ENCODE data around the gene ZFC3H1. TPM values are rescaled to one million over a fixed set of nuclear protein-coding genes. Genes with fewer than 3 reads are reported as not detected.

The ZFC3H1 gene
- total and polyA plus RNA-seq, 2 of the 4 experiments (the other 2 are of a cell fraction) = 16.8 to 23.3 TPM

DNA sequence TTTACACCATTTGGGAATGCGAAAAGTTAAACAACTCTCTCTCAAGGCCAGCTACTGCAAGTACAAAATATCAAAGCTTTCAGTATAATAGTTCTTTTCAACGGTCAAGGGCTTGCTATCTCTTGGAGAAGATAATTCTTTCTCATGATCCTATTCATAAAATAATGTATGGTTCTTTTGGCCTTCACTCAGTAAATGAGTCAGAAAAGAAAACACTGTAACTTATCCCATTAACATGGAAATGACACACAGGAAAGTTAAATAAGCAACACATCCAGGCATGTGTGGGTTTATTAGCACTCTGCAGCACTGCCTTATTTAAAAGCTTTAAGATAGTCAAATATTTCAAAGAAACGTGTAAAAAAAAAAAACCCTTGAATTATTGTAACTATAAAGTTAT is 36.9 kb downstream of the ZFC3H1 start:
- no peak overlapping the region for H3K14ac ChIP-seq (replicated peaks; ENCODE audit: low read depth, low read length)
- no peak overlapping the region for H2BK5ac ChIP-seq (ENCODE audit: low read depth, low read length, poor library complexity, severe bottlenecking)
- H4K8ac ChIP-seq (ENCODE audit: low read depth in 2 of 2, low read length in 2 of 2) = no peak overlapping the region
- peaks cover 7 to 18% of the 10 kb centered on the region in 2 experiments for H3K79me1 ChIP-seq (ENCODE audit: low read depth in 1 of 2, low read length in 2 of 2)
- in situ Hi-C loops (cut with MboI; ENCODE audit: low sequenced_read_pairs) = no loop called here
- H3K36me3 ChIP-seq (ENCODE audit: control insufficient read depth, insufficient read depth, low read length) = peaks cover 44% of the 10 kb centered on the region
- no peak overlapping the region for H3K56ac ChIP-seq (ENCODE audit: extremely low read depth, insufficient read depth, low read length)
- dilution Hi-C loops (cut with HindIII; ENCODE audit: low sequenced_read_pairs, unreplicated experiment) = no loop called here
- H3K4me1 ChIP-seq (ENCODE audit: control insufficient read depth, insufficient read depth, low read length) = peaks cover 2% of the 10 kb centered on the region; the same call in 1 of the 2 replicates
- H3K18ac ChIP-seq (ENCODE audit: low read depth, low read length) = no peak overlapping the region
- no peak overlapping the region for H2BK120ac ChIP-seq (ENCODE audit: low read depth, low read length)
- no peaks in the 10 kb centered on the region for H3K9me1 ChIP-seq (ENCODE audit: insufficient read depth, low read length)
- peak; percentile 65 for DNase-seq
- H3K27ac ChIP-seq (ENCODE audit: insufficient read depth, low read length) = no peak overlapping the region
- H4K20me1 ChIP-seq (ENCODE audit: insufficient read depth, low read length) = peaks cover 8% of the 10 kb centered on the region; the same call in 1 of the 2 replicates
- no peak overlapping the region for H3K4me2 ChIP-seq (ENCODE audit: low read depth, low read length)
- H3K4me3 ChIP-seq (ENCODE audit: insufficient read depth, low read depth, low read length) = no peak overlapping the region
- no peak overlapping the region for H4K91ac ChIP-seq (ENCODE audit: insufficient read depth, low read depth, low read length)
- no peaks in the 10 kb centered on the region for H3K27me3 ChIP-seq (ENCODE audit: control insufficient read depth, insufficient read depth, low read length)
- no TSS peak for BruUV-seq (replicated peaks)
- ChIA-PET POLR2A (ENCODE audit: unreplicated experiment) (no interaction called here), CTCF (no interaction called here)
- no peak overlapping the region for H4K5ac ChIP-seq (ENCODE audit: low read depth, low read length)
- TF ChIP-seq CHD1 (IDR thresholded peaks at IDR 0.05; ENCODE audit: low read depth, low read length) (no peak), FOS (IDR thresholded peaks at IDR 0.05; ENCODE audit: low read depth, low read length) (no peak), CEBPB (IDR thresholded peaks at IDR 0.05; ENCODE audit: low read depth, low read length) (no peak), CTCF (conservative IDR thresholded peaks at IDR 0.05; ENCODE audit: low read depth, low read length) (no peak), RAD21 (IDR thresholded peaks at IDR 0.05; ENCODE audit: low read length) (no peak), SMC3 (IDR thresholded peaks at IDR 0.05; ENCODE audit: low read depth, low read length) (no peak)
- intact Hi-C loops (cut with micrococcal nuclease) = loop anchor here (1.0 kb wide), 1 partner anchor 11 kb away; no protein-coding TSS in a partner anchor
- no peaks in the 10 kb centered on the region for H3K9me3 ChIP-seq (ENCODE audit: control insufficient read depth, insufficient read depth, low read length)
- no peak overlapping the region for H3K9ac ChIP-seq (ENCODE audit: low read depth, low read length)
- no peak overlapping the region for H3K23ac ChIP-seq (ENCODE audit: low read depth, low read length)
- H2BK20ac ChIP-seq (ENCODE audit: low read depth, low read length) = no peak overlapping the region
- H3K4ac ChIP-seq (ENCODE audit: low read depth, low read length) = no peak overlapping the region
- WGBS, 2 experiments (ENCODE audit: extremely low coverage in 2 of 2, insufficient read length in 1 of 2) = no CpG with 5 or more reads among the region's 3 CpGs
- no peak overlapping the region for H2AK5ac ChIP-seq (ENCODE audit: low read depth, low read length)
- no peak overlapping the region for H2BK15ac ChIP-seq (ENCODE audit: low read depth, low read length)
- no peak overlapping the region for H2AK9ac ChIP-seq (replicated peaks; ENCODE audit: low read depth, low read length, poor library complexity)
- peak; percentile 76 for ATAC-seq (ENCODE audit: low read depth)
- H2AFZ ChIP-seq (replicated peaks; ENCODE audit: low read length, poor library complexity) = no peak overlapping the region

All from IMR-90 (cell line).